Measurements from ENCODE around the gene ANP32A. TPM values are rescaled to one million over a fixed set of nuclear protein-coding genes. Genes with fewer than 3 reads are reported as not detected.

The ANP32A gene
- total RNA-seq, 1 experiment from 2014 or later: 232 TPM

DNA sequence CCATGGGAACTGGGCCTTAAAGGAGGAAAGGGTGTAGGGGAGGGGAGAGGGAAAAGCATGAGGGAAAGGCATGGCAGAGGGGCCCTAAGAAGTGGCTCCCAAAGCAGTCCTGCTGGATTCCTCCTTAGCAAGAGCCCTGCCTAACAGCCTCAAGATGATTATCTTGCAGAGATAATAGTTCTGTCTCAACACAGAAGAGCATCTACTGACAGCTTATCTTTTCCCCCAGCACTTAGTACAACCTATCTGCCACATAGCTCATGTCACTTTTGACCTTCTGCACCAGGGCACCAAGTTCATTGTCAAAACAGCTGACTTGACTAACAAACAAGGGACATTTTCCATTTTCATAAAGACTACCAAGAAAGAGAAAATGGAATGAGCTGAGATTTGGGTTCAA, 86.3 kb downstream of the ANP32A start (continued):
- TF ChIP-seq, protein P1, sequence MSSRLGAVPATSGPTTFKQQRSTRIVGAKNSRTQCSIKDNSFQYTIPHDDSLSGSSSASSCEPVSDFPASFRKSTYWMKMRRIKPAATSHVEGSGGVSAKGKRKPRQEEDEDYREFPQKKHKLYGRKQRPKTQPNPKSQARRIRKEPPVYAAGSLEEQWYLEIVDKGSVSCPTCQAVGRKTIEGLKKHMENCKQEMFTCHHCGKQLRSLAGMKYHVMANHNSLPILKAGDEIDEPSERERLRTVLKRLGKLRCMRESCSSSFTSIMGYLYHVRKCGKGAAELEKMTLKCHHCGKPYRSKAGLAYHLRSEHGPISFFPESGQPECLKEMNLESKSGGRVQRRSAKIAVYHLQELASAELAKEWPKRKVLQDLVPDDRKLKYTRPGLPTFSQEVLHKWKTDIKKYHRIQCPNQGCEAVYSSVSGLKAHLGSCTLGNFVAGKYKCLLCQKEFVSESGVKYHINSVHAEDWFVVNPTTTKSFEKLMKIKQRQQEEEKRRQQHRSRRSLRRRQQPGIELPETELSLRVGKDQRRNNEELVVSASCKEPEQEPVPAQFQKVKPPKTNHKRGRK (CRISPR knock-in tag; IDR thresholded peaks at IDR 0.05; ENCODE audit: borderline replicate concordance): no peak
- TF ChIP-seq, protein P2, sequence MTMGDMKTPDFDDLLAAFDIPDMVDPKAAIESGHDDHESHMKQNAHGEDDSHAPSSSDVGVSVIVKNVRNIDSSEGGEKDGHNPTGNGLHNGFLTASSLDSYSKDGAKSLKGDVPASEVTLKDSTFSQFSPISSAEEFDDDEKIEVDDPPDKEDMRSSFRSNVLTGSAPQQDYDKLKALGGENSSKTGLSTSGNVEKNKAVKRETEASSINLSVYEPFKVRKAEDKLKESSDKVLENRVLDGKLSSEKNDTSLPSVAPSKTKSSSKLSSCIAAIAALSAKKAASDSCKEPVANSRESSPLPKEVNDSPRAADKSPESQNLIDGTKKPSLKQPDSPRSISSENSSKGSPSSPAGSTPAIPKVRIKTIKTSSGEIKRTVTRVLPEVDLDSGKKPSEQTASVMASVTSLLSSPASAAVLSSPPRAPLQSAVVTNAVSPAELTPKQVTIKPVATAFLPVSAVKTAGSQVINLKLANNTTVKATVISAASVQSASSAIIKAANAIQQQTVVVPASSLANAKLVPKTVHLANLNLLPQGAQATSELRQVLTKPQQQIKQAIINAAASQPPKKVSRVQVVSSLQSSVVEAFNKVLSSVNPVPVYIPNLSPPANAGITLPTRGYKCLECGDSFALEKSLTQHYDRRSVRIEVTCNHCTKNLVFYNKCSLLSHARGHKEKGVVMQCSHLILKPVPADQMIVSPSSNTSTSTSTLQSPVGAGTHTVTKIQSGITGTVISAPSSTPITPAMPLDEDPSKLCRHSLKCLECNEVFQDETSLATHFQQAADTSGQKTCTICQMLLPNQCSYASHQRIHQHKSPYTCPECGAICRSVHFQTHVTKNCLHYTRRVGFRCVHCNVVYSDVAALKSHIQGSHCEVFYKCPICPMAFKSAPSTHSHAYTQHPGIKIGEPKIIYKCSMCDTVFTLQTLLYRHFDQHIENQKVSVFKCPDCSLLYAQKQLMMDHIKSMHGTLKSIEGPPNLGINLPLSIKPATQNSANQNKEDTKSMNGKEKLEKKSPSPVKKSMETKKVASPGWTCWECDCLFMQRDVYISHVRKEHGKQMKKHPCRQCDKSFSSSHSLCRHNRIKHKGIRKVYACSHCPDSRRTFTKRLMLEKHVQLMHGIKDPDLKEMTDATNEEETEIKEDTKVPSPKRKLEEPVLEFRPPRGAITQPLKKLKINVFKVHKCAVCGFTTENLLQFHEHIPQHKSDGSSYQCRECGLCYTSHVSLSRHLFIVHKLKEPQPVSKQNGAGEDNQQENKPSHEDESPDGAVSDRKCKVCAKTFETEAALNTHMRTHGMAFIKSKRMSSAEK (CRISPR knock-in tag; IDR thresholded peaks at IDR 0.05; ENCODE audit: borderline replicate concordance): no peak
- TF ChIP-seq NR2C2 (CRISPR knock-in tag; IDR thresholded peaks at IDR 0.05) (no peak), ZBTB21 (CRISPR knock-in tag; IDR thresholded peaks at IDR 0.05; ENCODE audit: borderline replicate concordance) (no peak), OVOL2 (CRISPR knock-in tag; IDR thresholded peaks at IDR 0.05; ENCODE audit: borderline replicate concordance) (no peak)

GRCh38 chr15:68733666-68734065, 87.0 kb downstream of the ANP32A start:
- DNase-seq (ENCODE audit: low spot score) (no peak), ATAC-seq (no peak)
- TF ChIP-seq EMX1 (CRISPR knock-in tag; IDR thresholded peaks at IDR 0.05) (no peak), ZNF281 (CRISPR knock-in tag; IDR thresholded peaks at IDR 0.05) (no peak), PREB (CRISPR knock-in tag; IDR thresholded peaks at IDR 0.05; ENCODE audit: borderline replicate concordance) (no peak), ZNF396 (CRISPR knock-in tag; IDR thresholded peaks at IDR 0.05; ENCODE audit: borderline replicate concordance) (no peak), NFYB (CRISPR knock-in tag; conservative IDR thresholded peaks at IDR 0.05; ENCODE audit: low read depth) (no peak), ZNF416 (CRISPR knock-in tag; IDR thresholded peaks at IDR 0.05) (no peak), ZNF423 (CRISPR knock-in tag; IDR thresholded peaks at IDR 0.05) (no peak), ZMAT4 (CRISPR knock-in tag; IDR thresholded peaks at IDR 0.05) (no peak), SP1 (CRISPR knock-in tag; conservative IDR thresholded peaks at IDR 0.05) (no peak), ATF6 (CRISPR knock-in tag; IDR thresholded peaks at IDR 0.05) (no peak), CREB1 (CRISPR knock-in tag; IDR thresholded peaks at IDR 0.05) (no peak), MXD4 (CRISPR knock-in tag; IDR thresholded peaks at IDR 0.05; ENCODE audit: borderline replicate concordance) (no peak), JAZF1 (CRISPR knock-in tag; IDR thresholded peaks at IDR 0.05) (no peak), TCF7 (CRISPR knock-in tag; IDR thresholded peaks at IDR 0.05; ENCODE audit: low read depth) (no peak)
- TF ChIP-seq, protein P3, sequence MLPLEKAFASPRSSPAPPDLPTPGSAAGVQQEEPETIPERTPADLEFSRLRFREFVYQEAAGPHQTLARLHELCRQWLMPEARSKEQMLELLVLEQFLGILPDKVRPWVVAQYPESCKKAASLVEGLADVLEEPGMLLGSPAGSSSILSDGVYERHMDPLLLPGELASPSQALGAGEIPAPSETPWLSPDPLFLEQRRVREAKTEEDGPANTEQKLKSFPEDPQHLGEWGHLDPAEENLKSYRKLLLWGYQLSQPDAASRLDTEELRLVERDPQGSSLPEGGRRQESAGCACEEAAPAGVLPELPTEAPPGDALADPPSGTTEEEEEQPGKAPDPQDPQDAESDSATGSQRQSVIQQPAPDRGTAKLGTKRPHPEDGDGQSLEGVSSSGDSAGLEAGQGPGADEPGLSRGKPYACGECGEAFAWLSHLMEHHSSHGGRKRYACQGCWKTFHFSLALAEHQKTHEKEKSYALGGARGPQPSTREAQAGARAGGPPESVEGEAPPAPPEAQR (CRISPR knock-in tag; IDR thresholded peaks at IDR 0.05): no peak
- H3K36me3 Mint-ChIP-seq: no peaks in the 10 kb centered on the region
- no peak overlapping the region for H3K4me3 Mint-ChIP-seq
- H3K9me3 Mint-ChIP-seq: 0 out of 2 replicates have a peak, but pooled peaks cover 4% of the 10 kb centered on the region
- peaks cover 3% of the 10 kb centered on the region; the same call in 1 of the 2 replicates for H3K27me3 Mint-ChIP-seq (ENCODE audit: low read depth)
- ChIA-PET POLR2A (no interaction called here), CTCF (interaction anchor here (1.0 to 2.7 kb wide), 2 partner anchors 30 to 191 kb away, joined by 3 to 10 read pairs; no protein-coding TSS in a partner anchor)
- H3K4me1 Mint-ChIP-seq: peaks cover 11% of the 10 kb centered on the region
- H3K27ac Mint-ChIP-seq: no peak overlapping the region
